ENCODE results near the gene CLCN7. TPM values are rescaled to one million over a fixed set of nuclear protein-coding genes. Genes with fewer than 3 reads are reported as not detected.
"Not testable (repeated sequence)": the region's sequence is repeated elsewhere in the genome, so short reads cannot be mapped to it uniquely, and the experiment has no call there.

Gene CLCN7
- total RNA-seq, 2 experiments from 2014 or later = 52.3 to 53.8 TPM

DNA sequence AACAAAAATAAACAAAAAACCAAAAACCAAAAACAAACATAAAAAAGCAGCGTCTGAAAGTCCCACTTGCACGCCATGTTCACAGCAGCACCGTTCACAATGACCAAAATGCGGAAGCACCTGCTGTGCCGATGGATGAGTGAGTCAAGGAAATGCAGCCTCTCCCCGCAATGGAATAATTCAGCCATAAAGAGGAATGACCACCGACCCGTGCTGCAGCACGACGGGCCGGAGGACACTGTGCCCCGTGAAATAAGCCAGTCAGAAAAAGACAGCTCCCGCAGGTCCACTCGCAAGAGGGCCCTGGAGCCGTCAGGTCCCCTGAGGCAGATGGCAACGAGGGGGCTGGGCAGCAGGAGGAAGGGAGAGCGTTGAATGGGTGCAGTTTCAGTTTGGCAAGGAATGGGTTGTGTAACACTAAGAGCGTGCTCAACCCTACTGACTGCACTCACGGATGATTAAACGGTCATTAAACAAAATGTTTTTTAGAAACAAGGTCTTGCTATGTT is 5.1 kb downstream of the CLCN7 start:
- ChIA-PET CTCF (no interaction called here), POLR2A (no interaction called here)

DNA sequence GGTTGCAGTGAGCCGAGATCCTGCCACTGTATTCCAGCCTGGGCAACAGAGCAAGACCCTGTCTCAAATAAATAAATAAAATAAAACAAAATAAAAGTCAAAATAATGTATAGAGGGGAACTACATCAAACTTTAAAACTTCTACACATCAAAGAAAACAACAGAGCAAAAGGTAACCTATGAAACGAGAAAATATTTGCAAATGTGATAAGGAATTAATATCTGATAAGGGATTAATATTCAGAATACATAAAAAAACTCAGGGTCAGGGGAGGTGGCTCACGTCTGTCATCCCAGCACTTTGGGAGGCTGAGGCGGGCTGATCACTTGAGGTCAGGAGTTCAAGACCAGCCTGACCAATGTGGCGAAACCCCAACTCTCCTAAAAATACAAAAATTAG is 5.7 kb downstream of the CLCN7 start:
- POLR2A ChIA-PET = not testable (repeated sequence)
- CTCF ChIA-PET = interaction anchor here (0.7 kb wide), 1 partner anchor 1218 kb away, joined by 3 read pairs; no protein-coding TSS in a partner anchor

DNA sequence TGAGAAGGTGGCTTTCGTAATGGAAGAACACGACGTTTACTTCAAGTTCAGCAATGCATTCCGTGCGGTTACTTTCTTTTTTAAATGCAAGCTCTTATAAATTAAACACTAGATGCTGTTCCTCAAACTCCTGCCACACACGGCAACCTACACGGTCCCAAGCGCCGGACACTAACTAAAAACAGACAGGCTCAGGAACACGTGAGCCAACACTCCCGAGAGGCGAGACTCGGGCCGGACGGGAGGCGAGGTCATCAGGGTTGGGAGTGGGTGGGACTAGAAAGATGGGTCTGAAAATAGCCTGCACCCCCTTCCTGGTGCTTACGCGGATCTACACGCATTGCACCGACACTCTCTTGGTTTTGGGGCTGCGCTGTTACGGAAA is 6.4 kb downstream of the CLCN7 start:
- POLR2A ChIA-PET = no interaction called here
- CTCF ChIA-PET = no interaction called here

GRCh38 chr16:1466968-1467521 is 7.8 kb downstream of the CLCN7 start:
- POLR2A ChIA-PET = no interaction called here
- CTCF ChIA-PET = interaction anchor here (0.6 kb wide), 1 partner anchor 103 kb away, joined by 4 read pairs; no protein-coding TSS in a partner anchor

GRCh38 chr16:1466054-1466453 is 8.8 kb downstream of the CLCN7 start:
- ChIA-PET POLR2A (no interaction called here), CTCF (interaction anchor here (0.6 kb wide), 1 partner anchor 102 kb away, joined by 4 read pairs; no protein-coding TSS in a partner anchor)

- CTCF ChIA-PET = no interaction called here
- POLR2A ChIA-PET = no interaction called here
These were observed 9.3 kb downstream of the CLCN7 start for GRCh38 chr16:1465567-1465915.

DNA sequence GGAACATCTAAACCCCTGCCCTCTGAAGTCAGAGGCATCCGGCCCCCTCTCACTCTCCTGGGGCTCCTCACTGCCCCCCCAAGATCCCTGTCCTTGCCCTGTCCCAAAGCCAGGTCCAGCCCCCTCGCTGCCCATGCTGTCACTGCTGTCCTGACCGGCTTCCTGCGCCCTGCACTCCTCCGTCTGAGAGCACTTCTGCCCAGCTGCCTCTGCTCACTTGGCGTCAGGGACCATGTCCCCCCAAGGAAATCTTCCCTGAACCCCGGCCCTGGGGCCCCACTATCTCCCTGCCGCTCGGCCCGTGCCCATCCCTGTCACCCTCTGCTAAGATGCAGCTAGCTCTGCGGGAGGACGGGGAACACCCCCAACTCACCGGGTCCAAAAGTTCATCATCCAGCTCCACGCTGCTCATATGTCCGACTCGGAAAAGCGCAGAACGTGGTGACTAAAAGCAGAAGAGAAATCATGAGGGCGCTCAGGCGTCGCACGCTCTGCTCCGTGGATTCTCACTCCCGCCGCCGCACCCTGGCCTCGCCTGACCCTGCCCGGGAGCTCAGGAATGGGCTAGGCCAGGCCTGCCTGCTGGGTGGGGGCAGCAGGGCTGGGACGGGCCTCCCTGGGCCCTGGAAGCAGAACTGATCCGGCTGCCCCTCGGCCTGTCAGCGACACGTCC is 9.8 kb downstream of the CLCN7 start:
- POLR2A ChIA-PET = no interaction called here
- CTCF ChIA-PET = no interaction called here

DNA sequence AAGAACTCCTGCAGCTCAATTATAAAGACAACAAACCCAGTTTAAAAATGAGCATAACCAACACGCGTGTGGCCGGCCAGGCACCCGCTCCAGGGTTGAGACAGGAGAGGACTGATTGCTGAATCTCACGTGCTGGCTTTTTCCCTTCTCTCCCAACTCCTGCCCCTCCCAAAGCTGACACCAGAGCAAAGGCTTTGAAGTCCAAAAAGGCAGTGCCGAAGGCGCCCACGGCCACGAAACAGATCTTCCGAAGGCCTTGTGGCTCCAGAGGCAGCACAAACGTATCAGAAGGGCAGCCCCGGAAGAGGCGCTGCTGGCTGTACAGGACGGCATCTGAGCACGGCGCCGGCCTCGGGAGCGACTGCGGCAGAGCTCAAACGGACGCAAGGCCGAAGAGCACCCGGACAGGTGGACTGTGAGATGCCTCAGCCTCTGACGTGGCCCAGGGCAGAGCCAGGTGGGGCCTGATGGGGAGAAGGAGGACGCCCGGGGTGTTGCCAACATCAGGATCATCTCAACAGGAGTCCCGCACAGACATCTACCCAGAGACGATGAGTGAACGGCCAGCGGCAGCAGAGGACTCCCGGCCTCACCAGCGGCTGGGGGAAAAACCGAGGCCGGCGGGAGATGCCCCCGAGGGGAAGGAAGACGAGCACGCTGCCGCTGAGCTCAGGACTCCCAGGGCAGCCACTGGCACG is 10.5 kb downstream of the CLCN7 start:
- CTCF ChIA-PET = no interaction called here

DNA sequence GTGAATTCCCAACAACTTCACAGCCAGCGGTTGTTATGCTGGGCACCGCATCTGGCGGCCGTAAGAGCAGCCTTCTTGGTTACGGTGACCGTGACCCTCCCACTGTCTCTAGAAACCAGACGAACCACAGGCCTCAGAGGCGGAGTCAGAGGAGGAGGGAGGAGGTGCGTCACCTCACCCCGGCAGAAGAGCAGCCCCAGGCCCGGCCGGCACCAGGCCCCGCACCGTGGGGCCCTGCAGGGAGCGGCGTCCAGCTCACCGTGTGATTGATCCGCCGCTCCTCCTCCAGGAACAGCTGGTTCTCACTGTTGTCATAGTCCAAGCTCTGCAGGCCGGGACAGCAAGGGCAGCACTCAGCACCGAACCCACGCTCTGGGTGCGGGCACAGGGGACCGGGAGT is 13.7 kb downstream of the CLCN7 start:
- POLR2A ChIA-PET = no interaction called here
- CTCF ChIA-PET = no interaction called here

More for the DNA sequence above, 10.5 kb downstream of the CLCN7 start:
- POLR2A ChIA-PET = no interaction called here

DNA sequence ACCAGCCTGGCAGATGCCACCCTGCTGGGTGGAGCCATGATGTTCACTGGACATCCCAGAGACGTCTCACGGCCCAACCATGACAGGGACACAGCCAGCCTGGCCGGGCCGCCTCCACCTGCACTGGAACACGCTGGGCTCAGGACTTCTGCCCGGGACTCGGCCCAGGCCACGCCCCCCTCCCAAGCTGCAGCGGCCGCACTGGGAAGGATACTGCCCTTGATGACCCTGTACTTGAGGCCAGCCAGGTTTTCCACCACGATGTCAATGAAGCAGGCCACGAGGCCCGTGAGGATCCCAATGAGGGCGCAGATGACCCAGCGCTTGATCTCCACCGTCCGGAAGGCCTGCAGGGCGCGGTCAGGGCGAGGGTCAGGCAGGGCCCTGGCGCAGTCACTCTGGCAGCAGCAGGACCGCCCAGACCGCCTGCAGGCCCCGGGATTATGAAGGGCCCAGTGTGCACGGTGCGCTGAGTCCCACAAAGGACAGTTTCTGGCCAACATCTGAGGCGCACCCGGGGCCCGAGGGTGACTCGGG is 14.2 kb downstream of the CLCN7 start:
- ChIA-PET CTCF (no interaction called here), POLR2A (no interaction called here)

DNA sequence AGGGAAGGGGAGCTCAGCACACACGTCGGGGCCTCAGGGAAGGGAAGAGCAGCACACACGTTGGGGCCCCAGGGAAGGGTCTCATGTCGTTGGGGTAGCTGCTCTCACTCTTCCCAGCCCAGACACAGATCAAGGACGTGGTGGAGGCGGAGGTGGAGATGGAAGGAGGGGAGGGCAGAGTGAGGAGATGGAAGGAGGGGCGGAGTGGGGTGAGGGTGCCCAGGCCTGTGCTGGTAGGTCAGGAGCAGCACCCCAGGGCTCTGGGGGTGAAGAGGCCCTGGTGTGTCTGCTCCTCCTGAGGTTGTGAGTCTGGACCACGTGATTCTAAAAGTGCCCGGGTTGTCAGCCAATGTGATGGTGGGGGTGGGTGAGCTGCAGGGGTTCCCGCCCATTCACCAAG is 14.9 kb downstream of the CLCN7 start:
- POLR2A ChIA-PET = interaction anchor here (0.8 kb wide), 1 partner anchor 46 kb away, joined by 7 read pairs; no protein-coding TSS in a partner anchor
- CTCF ChIA-PET = no interaction called here

GRCh38 chr16:1458977-1459341 is 15.9 kb downstream of the CLCN7 start:
- ChIA-PET POLR2A (no interaction called here), CTCF (no interaction called here)

- CTCF ChIA-PET = no interaction called here
- POLR2A ChIA-PET = no interaction called here
These were observed 16.4 kb downstream of the CLCN7 start for GRCh38 chr16:1458336-1458976.

GRCh38 chr16:1457489-1458245 is 17.2 kb downstream of the CLCN7 start:
- ChIA-PET CTCF (no interaction called here), POLR2A (no interaction called here)

GRCh38 chr16:1456951-1457350 is 17.9 kb downstream of the CLCN7 start:
- ChIA-PET POLR2A (no interaction called here), CTCF (no interaction called here)

DNA sequence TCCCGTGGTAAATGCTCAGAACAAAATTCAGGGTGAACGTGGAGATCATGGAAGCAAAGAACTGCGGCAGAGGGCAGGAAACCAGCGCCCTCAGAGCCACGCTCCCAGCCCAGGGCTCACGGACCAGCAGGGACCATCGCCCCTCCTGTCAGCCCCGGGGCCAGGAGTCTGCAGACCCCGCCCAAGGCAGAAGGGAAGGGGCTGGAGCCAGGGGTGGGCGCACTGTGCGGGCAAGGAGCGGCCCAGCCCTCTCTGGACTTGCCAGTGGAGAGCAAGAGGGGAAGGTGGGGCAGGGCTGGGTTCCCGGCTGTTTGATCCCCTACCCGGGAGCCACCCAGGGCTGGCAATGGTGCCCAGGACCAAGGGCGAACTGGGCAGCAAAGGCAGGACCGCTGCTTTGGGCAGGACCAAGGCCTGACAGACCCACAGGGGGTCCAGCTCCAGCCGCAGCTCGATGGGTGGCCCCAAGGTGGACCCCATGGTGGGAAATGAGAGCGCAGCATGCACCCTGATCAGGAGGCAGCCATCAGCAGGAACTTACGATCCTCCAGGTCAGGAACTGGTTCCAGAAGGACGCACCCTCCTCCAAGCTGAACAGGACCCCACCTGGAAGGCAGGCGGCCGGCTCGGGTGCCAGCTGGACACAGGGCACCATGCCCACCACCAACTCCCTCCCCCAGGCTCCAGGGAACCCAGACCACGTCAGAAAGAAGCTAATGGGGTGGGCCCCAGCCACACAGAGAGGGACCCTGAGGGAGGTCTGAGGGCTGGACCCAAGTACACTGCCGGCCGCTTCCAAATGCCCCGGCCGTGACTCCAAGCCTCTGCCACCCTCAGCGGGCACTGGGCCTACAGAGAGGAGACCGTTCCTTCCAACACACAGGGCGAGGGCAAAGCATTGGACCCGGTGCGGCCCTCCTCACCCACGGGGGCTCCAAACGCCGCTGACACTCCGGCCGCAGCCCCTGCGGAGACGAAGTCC is 19.3 kb downstream of the CLCN7 start:
- POLR2A ChIA-PET = no interaction called here
- CTCF ChIA-PET = no interaction called here

- POLR2A ChIA-PET = no interaction called here
- CTCF ChIA-PET = no interaction called here
These were observed 20.3 kb downstream of the CLCN7 start for GRCh38 chr16:1454561-1454960.

DNA sequence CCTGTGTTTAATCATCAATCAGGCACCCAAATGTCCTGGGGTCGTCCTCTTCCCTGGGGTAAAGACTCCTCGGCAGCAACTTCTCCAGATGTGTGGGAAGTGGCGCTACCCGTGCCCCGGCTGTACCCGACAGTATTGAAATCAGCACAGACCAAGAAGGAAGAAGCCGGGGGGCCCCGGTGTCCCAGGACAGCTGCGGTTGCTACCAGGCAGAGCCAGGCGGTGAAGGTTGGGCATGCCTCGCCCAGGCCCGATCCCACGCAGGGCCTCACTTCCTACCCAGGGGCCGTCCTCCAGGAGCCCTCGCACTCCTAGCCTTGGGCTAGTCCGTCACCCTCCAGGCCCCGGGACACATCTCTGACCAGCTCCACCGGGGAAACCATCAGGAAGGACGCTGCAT is 21.5 kb downstream of the CLCN7 start:
- CTCF ChIA-PET = no interaction called here

GRCh38 chr16:1452530-1452929 is 22.3 kb downstream of the CLCN7 start:
- ChIA-PET CTCF (no interaction called here), POLR2A (no interaction called here)

More for the DNA sequence above, 21.5 kb downstream of the CLCN7 start:
- POLR2A ChIA-PET = no interaction called here

All from activated CD8-positive, alpha-beta memory T cell treated with anti-CD3 and anti-CD28 coated beads for 36 hours (primary cell).